Bronchial epithelial cell (primary cell): ENCODE data around the gene RGS3. TPM values are rescaled to one million over a fixed set of nuclear protein-coding genes. Genes with fewer than 3 reads are reported as not detected.

Experiments used
- DNase-seq: peaks from one replicate; pipeline ENCODE4 v3.0.0-alpha.2; 2010; ENCODE audit warnings: low read depth
- FAIRE-seq: peaks from 2 replicates; lab custom pipeline; 2011; peaks lifted over from hg19 to GRCh38; lab: Jason Lieb, UNC
- H3K27me3 ChIP-seq: 2 replicates; pipeline ENCODE4 v1.5.1; 2011; ENCODE audit warnings: low read length; ENCODE audit not compliant: control insufficient read depth, insufficient read depth
- H3K36me3 ChIP-seq: 2 replicates; pipeline ENCODE4 v1.5.1; 2011; ENCODE audit warnings: low read length; ENCODE audit not compliant: control insufficient read depth, insufficient read depth
- H3K4me3 ChIP-seq: 2 replicates; pipeline ENCODE4 v1.5.1; 2011; ENCODE audit warnings: mild to moderate bottlenecking, low read depth, low read length, control low read depth
- CTCF ChIP-seq: IDR thresholded peaks from 2 replicates; pipeline ENCODE4 v1.5.1; 2011; ENCODE audit warnings: mild to moderate bottlenecking, moderate library complexity, low read length, control low read depth, inconsistent platforms; ENCODE audit not compliant: insufficient read depth, severe bottlenecking
- total RNA-seq: library from RNA; depleted of rRNA; stranded (reverse); fragments of >200 nt; gene quantifications from 2 replicates; pipeline ENCODE4 v1.2.1, GENCODE V29; 2014

Gene RGS3
- total RNA-seq, 1 donor from 2014 or later: 22.1 TPM

- H3K27me3 ChIP-seq: no peaks in the 10 kb centered on the region
- FAIRE-seq (no peak), DNase-seq (no peak)
- no peaks in the 10 kb centered on the region for H3K36me3 ChIP-seq
- no peak overlapping the region for H3K4me3 ChIP-seq
- no peak for TF ChIP-seq CTCF
Observed at GRCh38 chr9:113537229-113537810, 73.8 kb downstream of the RGS3 start.

GRCh38 chr9:113538131-113538530 lies 74.6 kb downstream of the RGS3 start:
- no peak for TF ChIP-seq CTCF
- H3K36me3 ChIP-seq: no peaks in the 10 kb centered on the region
- no peak overlapping the region for H3K4me3 ChIP-seq
- H3K27me3 ChIP-seq: no peaks in the 10 kb centered on the region
- FAIRE-seq (no peak), DNase-seq (no peak)

GRCh38 chr9:113538701-113539430 lies 75.3 kb downstream of the RGS3 start:
- Histone ChIP-seq H3K4me3 (no peak overlapping the region), H3K27me3 (no peaks in the 10 kb centered on the region), H3K36me3 (no peaks in the 10 kb centered on the region)
- DNase-seq (no peak), FAIRE-seq (no peak)
- no peak for TF ChIP-seq CTCF

GRCh38 chr9:113540466-113540865 lies 76.9 kb downstream of the RGS3 start:
- no peaks in the 10 kb centered on the region for H3K36me3 ChIP-seq
- no peak overlapping the region for H3K4me3 ChIP-seq
- H3K27me3 ChIP-seq: no peaks in the 10 kb centered on the region
- no peak for TF ChIP-seq CTCF
- FAIRE-seq (no peak), DNase-seq (no peak)

GRCh38 chr9:113541019-113541900 lies 77.7 kb downstream of the RGS3 start:
- FAIRE-seq (no peak), DNase-seq (peak; percentile 44)
- TF ChIP-seq CTCF: no peak
- Histone ChIP-seq H3K4me3 (no peak overlapping the region), H3K27me3 (no peaks in the 10 kb centered on the region), H3K36me3 (no peaks in the 10 kb centered on the region)
